Measurements from ENCODE around the gene GPR107. TPM values are rescaled to one million over a fixed set of nuclear protein-coding genes. Genes with fewer than 3 reads are reported as not detected.

The GPR107 gene
- total RNA-seq, 4 donors from 2014 or later, result 13.5 to 20.7 (median 17.5) TPM

DNA sequence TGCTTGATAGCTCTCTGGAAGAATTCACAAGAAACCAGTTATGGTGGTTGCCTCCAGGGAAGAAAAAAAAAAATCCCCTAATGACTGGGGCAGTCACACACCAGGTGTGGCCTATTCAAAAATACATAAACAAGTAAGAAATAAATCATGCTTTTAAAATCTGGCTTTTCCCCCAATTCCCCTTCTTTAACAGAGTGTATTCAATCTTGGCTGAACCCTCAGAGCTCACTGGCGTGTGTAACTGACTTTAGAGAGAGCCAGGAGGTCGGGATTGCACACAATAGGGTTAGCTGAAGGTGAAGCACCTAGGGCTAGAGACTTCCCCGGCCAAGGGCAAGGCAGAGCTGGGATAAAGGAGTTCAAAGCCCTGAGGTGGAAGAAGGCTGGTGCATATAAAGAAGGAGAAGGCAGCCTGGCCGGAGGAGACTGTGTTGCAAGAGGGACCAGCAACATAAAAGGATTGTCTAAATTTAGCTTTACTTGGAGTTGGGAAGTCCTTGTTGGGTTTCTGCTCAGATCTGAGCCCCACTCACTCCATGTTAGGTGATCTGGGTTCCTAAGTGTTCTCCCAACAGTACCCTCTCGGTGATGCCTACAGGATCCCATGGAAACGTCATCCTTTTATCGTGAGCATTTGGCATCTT lies 30.4 kb upstream of the GPR107 start:
- Histone ChIP-seq H3K4me1 (peaks cover 46 to 80% of the 10 kb centered on the region in 2 donors), H3K4me3 (no peak overlapping the region), H3K9me3 (no peaks in the 10 kb centered on the region), H3K27ac (peak overlapping the region; percentile 25 to 83 (median 70)), H3K36me3 (no peaks in the 10 kb centered on the region), H3K27me3 (no peaks in the 10 kb centered on the region)
- in situ Hi-C loops (cut with MboI; ENCODE audit: low sequenced_read_pairs in 4 of 4), result no loop called here
- intact Hi-C loops (cut with DNase I; ENCODE audit: low total_unique reads), result no loop called here
- ATAC-seq, result peak; percentile 48 to 68
- TF ChIP-seq, protein P1, sequence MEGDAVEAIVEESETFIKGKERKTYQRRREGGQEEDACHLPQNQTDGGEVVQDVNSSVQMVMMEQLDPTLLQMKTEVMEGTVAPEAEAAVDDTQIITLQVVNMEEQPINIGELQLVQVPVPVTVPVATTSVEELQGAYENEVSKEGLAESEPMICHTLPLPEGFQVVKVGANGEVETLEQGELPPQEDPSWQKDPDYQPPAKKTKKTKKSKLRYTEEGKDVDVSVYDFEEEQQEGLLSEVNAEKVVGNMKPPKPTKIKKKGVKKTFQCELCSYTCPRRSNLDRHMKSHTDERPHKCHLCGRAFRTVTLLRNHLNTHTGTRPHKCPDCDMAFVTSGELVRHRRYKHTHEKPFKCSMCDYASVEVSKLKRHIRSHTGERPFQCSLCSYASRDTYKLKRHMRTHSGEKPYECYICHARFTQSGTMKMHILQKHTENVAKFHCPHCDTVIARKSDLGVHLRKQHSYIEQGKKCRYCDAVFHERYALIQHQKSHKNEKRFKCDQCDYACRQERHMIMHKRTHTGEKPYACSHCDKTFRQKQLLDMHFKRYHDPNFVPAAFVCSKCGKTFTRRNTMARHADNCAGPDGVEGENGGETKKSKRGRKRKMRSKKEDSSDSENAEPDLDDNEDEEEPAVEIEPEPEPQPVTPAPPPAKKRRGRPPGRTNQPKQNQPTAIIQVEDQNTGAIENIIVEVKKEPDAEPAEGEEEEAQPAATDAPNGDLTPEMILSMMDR (IDR thresholded peaks at IDR 0.05 in 4 of 5, conservative IDR thresholded peaks at IDR 0.05 in 1 of 5), result no peak
- TF ChIP-seq POLR2A (IDR thresholded peaks at IDR 0.05), result no peak
- DNase-seq, result peak; percentile 17 to 36

DNA sequence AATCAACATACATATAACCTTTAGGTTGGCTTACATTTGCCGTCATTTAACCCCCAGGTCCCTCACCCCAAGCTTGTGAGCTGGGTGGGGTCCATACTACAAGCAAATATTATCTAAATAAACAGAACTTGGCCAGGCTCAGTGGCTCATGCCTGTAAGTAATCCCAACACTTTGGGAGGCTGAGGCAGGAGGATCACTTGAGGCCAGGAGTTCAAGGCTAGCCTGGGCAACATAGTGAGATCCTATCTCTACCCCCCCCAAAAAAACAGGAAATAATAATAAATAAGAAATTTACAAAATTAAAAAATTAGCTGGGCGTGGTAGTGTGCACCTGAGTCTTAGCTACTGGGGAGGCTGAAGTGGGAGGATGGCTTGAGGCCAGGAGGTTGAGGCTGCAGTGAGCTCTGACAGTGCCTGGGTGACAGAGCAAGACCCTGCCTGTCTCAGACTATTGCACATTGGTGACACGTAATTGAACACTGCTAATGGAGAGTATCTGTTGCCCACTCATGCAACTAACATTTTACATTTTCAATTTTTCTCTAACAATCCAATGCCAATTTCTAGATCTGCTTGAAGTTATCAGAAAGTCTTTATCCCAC lies 29.6 kb upstream of the GPR107 start:
- in situ Hi-C loops (cut with MboI; ENCODE audit: low sequenced_read_pairs in 4 of 4) (no loop called here), intact Hi-C loops (cut with DNase I; ENCODE audit: low total_unique reads) (no loop called here)
- DNase-seq (no peak), ATAC-seq (no peak)
- Histone ChIP-seq H3K4me1 (peaks cover 55 to 88% of the 10 kb centered on the region in 2 donors), H3K27me3 (no peaks in the 10 kb centered on the region), H3K9me3 (no peaks in the 10 kb centered on the region), H3K36me3 (no peaks in the 10 kb centered on the region), H3K27ac (peak overlapping the region; percentile 25 to 83 (median 70)), H3K4me3 (no peak overlapping the region)
- no peak for TF ChIP-seq POLR2A (IDR thresholded peaks at IDR 0.05)
- TF ChIP-seq, protein P1 (IDR thresholded peaks at IDR 0.05 in 4 of 5, conservative IDR thresholded peaks at IDR 0.05 in 1 of 5), result no peak

DNA sequence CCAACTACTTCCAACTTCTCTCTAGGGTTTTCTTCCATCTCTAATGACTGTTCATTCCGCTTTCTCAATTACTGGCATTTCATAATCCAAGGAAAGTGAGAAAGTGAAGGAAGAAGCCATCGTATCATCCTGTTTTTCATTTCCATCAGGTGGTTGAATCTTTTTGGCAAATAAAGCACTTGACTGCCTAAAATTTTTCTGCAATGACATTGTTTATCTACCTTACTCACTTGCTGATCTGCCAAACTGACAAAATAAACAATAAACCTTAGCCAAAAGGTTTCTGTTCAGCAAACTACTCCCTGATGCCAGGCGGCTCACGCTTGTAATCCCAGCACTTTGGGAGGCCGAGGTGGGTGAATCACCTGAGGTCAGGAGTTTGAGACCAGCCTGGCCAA lies 29.1 kb upstream of the GPR107 start:
- H3K9me3 ChIP-seq, result no peaks in the 10 kb centered on the region
- TF ChIP-seq, protein P1 (IDR thresholded peaks at IDR 0.05 in 4 of 5, conservative IDR thresholded peaks at IDR 0.05 in 1 of 5), result no peak
- no peak for TF ChIP-seq POLR2A (IDR thresholded peaks at IDR 0.05)
- no peak overlapping the region for H3K4me3 ChIP-seq
- H3K36me3 ChIP-seq, result no peaks in the 10 kb centered on the region
- in situ Hi-C loops (cut with MboI; ENCODE audit: low sequenced_read_pairs in 4 of 4), result no loop called here
- H3K27me3 ChIP-seq, result no peaks in the 10 kb centered on the region
- H3K27ac ChIP-seq, result peak overlapping the region in 3 of 4 donors; percentile 37 to 83 (median 68)
- DNase-seq (no peak), ATAC-seq (no peak)
- H3K4me1 ChIP-seq, result peaks cover 60 to 93% of the 10 kb centered on the region in 2 donors
- intact Hi-C loops (cut with DNase I; ENCODE audit: low total_unique reads), result no loop called here

DNA sequence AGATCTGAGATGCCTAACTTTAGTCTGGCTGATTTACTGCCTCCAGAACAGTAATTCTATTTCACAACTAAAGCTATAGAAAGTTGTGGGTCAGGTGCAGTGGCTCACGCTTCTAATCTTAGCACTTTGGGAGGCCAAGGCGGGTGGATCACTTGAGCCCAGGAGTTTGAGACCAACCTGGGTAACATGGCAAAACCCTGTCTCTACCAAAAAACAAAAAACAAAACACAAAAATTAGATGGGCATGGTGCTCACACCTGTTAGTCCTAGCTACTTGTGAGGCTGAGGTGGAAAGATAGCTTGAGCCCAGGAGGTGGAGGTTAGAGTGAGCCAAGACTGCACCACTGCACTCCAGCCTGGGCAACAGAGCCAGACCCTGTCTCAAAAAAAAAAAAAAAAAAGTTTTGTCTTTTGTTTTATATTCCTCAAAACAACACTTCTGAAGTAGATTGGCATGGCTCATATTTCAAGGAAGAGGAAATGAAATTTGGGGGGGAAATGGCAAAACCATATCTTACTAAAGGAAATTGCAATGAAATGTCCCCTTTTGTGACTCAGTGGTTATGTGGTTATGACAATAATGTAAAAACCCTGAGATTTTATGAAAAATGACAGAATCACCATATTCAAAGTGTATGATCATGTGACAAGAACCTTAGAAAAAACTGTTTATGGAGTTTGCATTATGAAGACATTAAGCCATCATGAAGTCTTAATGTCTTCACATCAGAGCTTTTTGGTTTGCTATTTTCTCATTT lies 26.9 kb upstream of the GPR107 start:
- H3K9me3 ChIP-seq, result no peaks in the 10 kb centered on the region
- TF ChIP-seq, protein P1 (IDR thresholded peaks at IDR 0.05 in 4 of 5, conservative IDR thresholded peaks at IDR 0.05 in 1 of 5), result no peak
- peak in 1 of 2 donors; percentile 9 for TF ChIP-seq POLR2A (IDR thresholded peaks at IDR 0.05)
- ATAC-seq, result peak; percentile 87 to 91
- in situ Hi-C loops (cut with MboI; ENCODE audit: low sequenced_read_pairs in 4 of 4), result no loop called here
- peak overlapping the region; percentile 51 to 83 (median 73) for H3K27ac ChIP-seq
- H3K36me3 ChIP-seq, result no peaks in the 10 kb centered on the region
- no peak overlapping the region for H3K4me3 ChIP-seq
- no peaks in the 10 kb centered on the region for H3K27me3 ChIP-seq
- peaks cover 54 to 88% of the 10 kb centered on the region in 2 donors for H3K4me1 ChIP-seq
- DNase-seq, result peak; percentile 46 to 67
- intact Hi-C loops (cut with DNase I; ENCODE audit: low total_unique reads), result loop anchor here (2.0 kb wide), 1 partner anchor 16 kb away; the partner anchor contains the start of gene FNBP1
